GM12875 (cell line): ENCODE data around the gene ERO1A.

ENCODE experiments used
- H3K4me3 ChIP-seq: one replicate; pipeline ENCODE4 v1.5.1; 2011; ENCODE audit warnings: low read depth, low read length, control low read depth
- TF ChIP-seq, protein P1 (sequence below): IDR thresholded peaks from 2 replicates; pipeline ENCODE4 v1.5.1; 2011; ENCODE audit warnings: low read depth, mild to moderate bottlenecking, control low read depth, inconsistent platforms, low read length, moderate library complexity, borderline replicate concordance; ENCODE audit not compliant: insufficient read depth

Gene ERO1A

GRCh38 chr14:52609445-52610044, 85.8 kb downstream of the ERO1A start:
- TF ChIP-seq, protein P1, sequence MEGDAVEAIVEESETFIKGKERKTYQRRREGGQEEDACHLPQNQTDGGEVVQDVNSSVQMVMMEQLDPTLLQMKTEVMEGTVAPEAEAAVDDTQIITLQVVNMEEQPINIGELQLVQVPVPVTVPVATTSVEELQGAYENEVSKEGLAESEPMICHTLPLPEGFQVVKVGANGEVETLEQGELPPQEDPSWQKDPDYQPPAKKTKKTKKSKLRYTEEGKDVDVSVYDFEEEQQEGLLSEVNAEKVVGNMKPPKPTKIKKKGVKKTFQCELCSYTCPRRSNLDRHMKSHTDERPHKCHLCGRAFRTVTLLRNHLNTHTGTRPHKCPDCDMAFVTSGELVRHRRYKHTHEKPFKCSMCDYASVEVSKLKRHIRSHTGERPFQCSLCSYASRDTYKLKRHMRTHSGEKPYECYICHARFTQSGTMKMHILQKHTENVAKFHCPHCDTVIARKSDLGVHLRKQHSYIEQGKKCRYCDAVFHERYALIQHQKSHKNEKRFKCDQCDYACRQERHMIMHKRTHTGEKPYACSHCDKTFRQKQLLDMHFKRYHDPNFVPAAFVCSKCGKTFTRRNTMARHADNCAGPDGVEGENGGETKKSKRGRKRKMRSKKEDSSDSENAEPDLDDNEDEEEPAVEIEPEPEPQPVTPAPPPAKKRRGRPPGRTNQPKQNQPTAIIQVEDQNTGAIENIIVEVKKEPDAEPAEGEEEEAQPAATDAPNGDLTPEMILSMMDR, result no peak
- H3K4me3 ChIP-seq, result no peak overlapping the region

DNA sequence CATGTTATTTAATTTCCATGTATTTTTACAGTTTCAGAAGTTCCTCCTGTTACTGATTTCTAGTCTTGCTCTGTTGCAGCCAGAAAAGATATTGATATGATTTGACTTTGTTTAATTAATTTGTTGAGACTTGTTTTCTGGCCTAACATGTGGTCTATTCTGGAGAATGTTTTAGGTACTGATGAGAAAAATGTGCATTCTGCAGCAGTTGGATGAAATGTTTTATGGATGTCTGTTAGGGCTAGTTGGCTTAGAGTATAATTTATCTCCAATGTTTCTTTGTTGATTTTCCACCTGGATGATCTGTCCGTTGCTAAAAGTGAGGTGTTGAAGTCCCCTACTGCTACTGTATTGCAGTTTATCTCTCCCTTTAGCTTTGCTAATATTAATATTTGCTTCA, 88.3 kb downstream of the ERO1A start:
- H3K4me3 ChIP-seq, result no peak overlapping the region
- TF ChIP-seq, protein P1, result no peak

GRCh38 chr14:52602131-52602530, 93.2 kb downstream of the ERO1A start:
- H3K4me3 ChIP-seq, result no peak overlapping the region
- TF ChIP-seq, protein P1, result no peak

- TF ChIP-seq, protein P1, result no peak
- no peak overlapping the region for H3K4me3 ChIP-seq
These were observed 95.4 kb downstream of the ERO1A start for GRCh38 chr14:52599974-52600373.

GRCh38 chr14:52598568-52598967, 96.8 kb downstream of the ERO1A start:
- TF ChIP-seq, protein P1, result no peak
- H3K4me3 ChIP-seq, result no peak overlapping the region

DNA sequence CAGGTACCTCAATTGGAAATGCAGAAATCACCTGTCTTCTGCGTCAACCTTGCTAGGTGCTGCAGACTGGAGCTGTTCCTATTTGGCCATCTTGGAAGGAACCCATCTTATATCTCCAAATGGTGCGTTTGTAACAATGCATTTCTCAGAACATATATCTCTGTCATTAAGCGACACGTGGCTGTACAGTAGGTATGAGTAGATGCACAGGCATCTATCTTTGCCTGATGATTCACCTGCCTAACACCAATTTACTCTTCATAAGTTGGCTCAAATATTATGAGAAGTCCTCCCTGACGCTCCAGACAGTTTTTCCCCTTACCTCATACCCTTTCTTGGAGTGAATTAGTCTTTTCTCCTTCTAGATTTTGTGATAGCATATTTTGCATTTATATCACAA, 98.5 kb downstream of the ERO1A start:
- no peak overlapping the region for H3K4me3 ChIP-seq
- TF ChIP-seq, protein P1, result no peak

DNA sequence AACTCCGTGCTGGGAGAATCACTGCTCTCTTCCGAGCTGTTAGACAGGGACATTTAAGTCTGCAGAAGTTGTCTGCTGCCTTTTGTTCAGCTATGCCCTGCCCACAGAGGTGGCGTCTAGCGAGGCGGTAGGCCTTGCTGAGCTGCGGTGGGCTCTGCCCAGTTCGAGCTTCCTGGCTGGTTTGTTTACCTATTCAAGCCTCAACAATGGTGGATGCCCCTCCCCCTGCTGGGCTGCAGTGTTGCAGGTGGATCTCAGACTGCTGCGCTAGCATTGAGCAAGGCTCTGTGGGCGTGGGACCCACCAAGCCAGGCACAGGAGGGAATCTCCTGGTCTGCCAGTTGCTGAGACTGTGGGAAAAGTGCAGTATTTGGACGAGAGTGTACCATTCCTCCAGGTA, 99.0 kb downstream of the ERO1A start:
- TF ChIP-seq, protein P1, result no peak
- no peak overlapping the region for H3K4me3 ChIP-seq
